ENCODE data around the gene HACD4.

DNA sequence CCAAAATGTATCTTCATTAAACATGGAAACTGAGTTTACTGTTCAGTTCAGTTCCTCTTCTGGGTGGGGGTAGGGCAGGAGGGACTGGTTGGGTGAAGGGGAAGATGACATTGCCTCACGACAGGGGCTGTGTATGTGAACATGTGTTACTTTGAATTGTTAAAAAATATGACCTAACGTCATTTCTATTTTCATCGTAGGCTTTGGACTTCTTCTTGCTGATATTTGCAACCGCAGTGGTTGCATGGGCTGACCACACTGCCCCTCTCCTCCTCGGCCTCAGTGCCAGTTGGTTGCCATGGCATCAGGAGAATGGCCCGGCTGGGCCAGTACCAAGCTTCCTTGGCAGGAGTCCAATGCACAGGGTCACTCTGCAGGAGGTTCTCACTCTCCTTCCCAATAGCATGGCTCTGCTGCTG lies 41.5 kb downstream of the HACD4 start:
- TF ChIP-seq, protein P1, sequence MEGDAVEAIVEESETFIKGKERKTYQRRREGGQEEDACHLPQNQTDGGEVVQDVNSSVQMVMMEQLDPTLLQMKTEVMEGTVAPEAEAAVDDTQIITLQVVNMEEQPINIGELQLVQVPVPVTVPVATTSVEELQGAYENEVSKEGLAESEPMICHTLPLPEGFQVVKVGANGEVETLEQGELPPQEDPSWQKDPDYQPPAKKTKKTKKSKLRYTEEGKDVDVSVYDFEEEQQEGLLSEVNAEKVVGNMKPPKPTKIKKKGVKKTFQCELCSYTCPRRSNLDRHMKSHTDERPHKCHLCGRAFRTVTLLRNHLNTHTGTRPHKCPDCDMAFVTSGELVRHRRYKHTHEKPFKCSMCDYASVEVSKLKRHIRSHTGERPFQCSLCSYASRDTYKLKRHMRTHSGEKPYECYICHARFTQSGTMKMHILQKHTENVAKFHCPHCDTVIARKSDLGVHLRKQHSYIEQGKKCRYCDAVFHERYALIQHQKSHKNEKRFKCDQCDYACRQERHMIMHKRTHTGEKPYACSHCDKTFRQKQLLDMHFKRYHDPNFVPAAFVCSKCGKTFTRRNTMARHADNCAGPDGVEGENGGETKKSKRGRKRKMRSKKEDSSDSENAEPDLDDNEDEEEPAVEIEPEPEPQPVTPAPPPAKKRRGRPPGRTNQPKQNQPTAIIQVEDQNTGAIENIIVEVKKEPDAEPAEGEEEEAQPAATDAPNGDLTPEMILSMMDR (IDR thresholded peaks at IDR 0.05), result no peak
- no peak for TF ChIP-seq POLR2AphosphoS5 (IDR thresholded peaks at IDR 0.05)

All from esophagus muscularis mucosa (tissue), 3 donors.